Stimulated activated naive B cell treated with anti-CD40 and anti-IgM and Interleukin-4, amounts not matched to agents 10 μg/mL and 1 μg/mL and 100 μg/mL, for 72 hours (primary cell): ENCODE results near the gene TRIP6.
A peak's percentile ranks its signal among the peaks of the same experiment; 100 is the strongest.

Experiments used
- ATAC-seq, 2 donors: fragments of 150-1000 bp; cut with Tn5 transposase; replicated peaks; 2 replicates each; pipeline ENCODE4 v1.10.0; 2021; ENCODE audit warnings: moderate library complexity in 1 of 2
- DNase-seq: peaks from one replicate; pipeline ENCODE4 v3.0.0; 2021
- H3K27ac Mint-ChIP-seq: one replicate; pipeline ENCODE4 v1.8.0; 2022; ENCODE audit warnings: mild to moderate bottlenecking, mixed read lengths
- H3K27me3 Mint-ChIP-seq, 2 donors: one replicate each; pipeline ENCODE4 v1.8.0; 2022; ENCODE audit warnings: mixed read lengths in 2 of 2
- H3K36me3 Mint-ChIP-seq, 2 donors: one replicate each; pipeline ENCODE4 v1.8.0; 2022; ENCODE audit warnings: mixed read lengths in 2 of 2, mild to moderate bottlenecking in 1 of 2
- H3K4me1 Mint-ChIP-seq, 2 donors: one replicate each; pipeline ENCODE4 v1.8.0; 2022; ENCODE audit warnings: mixed read lengths in 2 of 2, mild to moderate bottlenecking in 1 of 2
- H3K4me3 Mint-ChIP-seq, 2 donors: one replicate each; pipeline ENCODE4 v1.8.0; 2022; ENCODE audit warnings: mild to moderate bottlenecking in 2 of 2, mixed read lengths in 2 of 2, moderate library complexity in 1 of 2
- H3K9me3 Mint-ChIP-seq, 2 donors: one replicate each; pipeline ENCODE4 v1.8.0; 2022; ENCODE audit warnings: mixed read lengths in 2 of 2, mild to moderate bottlenecking in 1 of 2

The TRIP6 gene

GRCh38 chr7:100874577-100875355 lies 7.6 kb downstream of the TRIP6 start, which contains the start of gene SRRT:
Gene SRRT, plus strand, starts transcription at chr7:100875103. Its CDS starts 488 bp downstream, at chr7:100875591.
- peak within 1 kb of the TSS; percentile 89 to 98 for H3K4me3 Mint-ChIP-seq
- H3K9me3 Mint-ChIP-seq: no peaks in the 10 kb centered on the region
- H3K27ac Mint-ChIP-seq: peak within 1 kb of the TSS; percentile 99
- DNase-seq: peak; percentile 98
- ATAC-seq: peak; percentile 95
- H3K27me3 Mint-ChIP-seq: no peaks in the 10 kb centered on the region
- H3K36me3 Mint-ChIP-seq: peaks cover 47 to 74% of the 10 kb centered on the region in 2 donors
- H3K4me1 Mint-ChIP-seq: peaks cover 36 to 49% of the 10 kb centered on the region in 2 donors

DNA sequence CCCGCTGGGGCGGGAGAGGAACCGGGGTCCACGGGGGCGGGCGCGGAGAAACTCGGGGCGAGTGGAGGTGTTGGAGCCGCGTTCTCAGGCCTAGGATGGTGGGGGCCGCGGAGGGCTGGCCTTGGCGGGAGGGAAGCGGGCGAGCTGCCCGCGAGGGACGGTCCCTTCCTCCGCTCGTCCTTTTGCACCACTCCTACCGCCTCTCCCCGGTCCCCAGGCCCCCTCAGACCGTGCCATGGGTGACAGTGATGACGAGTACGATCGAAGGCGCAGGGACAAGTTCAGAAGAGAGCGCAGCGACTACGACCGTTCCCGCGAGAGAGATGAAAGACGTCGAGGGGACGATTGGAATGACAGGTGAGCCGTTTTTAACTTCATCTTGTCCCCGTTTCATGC lies 8.2 kb downstream of the TRIP6 start:
- peak overlapping the region; percentile 89 to 98 for H3K4me3 Mint-ChIP-seq
- H3K27me3 Mint-ChIP-seq: no peaks in the 10 kb centered on the region
- peak; percentile 59 to 69 for ATAC-seq
- H3K36me3 Mint-ChIP-seq: peaks cover 47 to 79% of the 10 kb centered on the region in 2 donors
- H3K27ac Mint-ChIP-seq: peak overlapping the region; percentile 99
- H3K9me3 Mint-ChIP-seq: no peaks in the 10 kb centered on the region
- no peak for DNase-seq
- peaks cover 39 to 55% of the 10 kb centered on the region in 2 donors for H3K4me1 Mint-ChIP-seq

DNA sequence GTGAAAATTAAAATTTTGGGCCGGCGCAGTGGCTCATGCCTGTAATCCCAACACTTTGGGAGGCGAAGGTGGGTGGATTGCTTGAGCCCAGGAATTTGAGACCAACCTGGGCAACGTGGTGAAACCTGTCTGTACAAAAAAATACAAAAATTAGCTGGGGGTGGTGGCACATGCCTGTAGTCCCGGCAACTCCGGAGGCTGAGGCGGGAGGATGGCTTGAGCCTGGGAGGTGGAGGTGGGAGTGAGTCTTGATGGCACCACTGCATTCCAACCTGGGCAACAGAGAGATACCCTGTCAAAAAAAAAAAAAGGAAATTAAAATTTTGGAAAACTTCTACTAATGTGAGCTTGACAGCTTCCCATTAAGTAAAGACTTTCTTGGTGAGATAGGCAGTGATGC lies 10.8 kb downstream of the TRIP6 start:
- ATAC-seq (no peak), DNase-seq (no peak)
- peaks cover 54 to 83% of the 10 kb centered on the region in 2 donors for H3K36me3 Mint-ChIP-seq
- H3K27ac Mint-ChIP-seq: peak overlapping the region; percentile 77
- H3K27me3 Mint-ChIP-seq: no peaks in the 10 kb centered on the region
- H3K4me3 Mint-ChIP-seq: no peak overlapping the region
- peaks cover 37 to 62% of the 10 kb centered on the region in 2 donors for H3K4me1 Mint-ChIP-seq
- no peaks in the 10 kb centered on the region for H3K9me3 Mint-ChIP-seq

DNA sequence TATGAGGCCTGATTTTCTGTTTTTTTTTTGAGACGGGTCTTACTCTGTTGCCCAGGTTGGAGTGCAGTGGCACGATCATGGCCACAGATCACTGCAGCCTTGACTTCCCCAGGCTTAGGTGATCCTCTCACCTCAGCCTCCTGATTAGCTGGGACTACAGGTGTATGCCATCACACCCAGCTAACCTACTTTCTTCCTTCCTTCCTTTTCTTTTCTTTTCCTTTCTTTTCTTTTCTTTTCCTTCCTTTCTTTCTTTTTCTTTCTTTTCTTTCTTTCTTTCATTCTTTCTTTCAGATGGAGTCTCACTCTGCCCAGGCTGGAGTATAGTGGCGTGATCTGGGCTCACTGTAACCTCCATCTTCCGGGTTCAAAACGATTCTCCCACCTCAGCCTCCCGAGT lies 11.5 kb downstream of the TRIP6 start:
- peak overlapping the region in 1 of 2 donors; percentile 2 for H3K4me3 Mint-ChIP-seq
- no peaks in the 10 kb centered on the region for H3K9me3 Mint-ChIP-seq
- peaks cover 60 to 83% of the 10 kb centered on the region in 2 donors for H3K36me3 Mint-ChIP-seq
- H3K4me1 Mint-ChIP-seq: peaks cover 41 to 61% of the 10 kb centered on the region in 2 donors
- ATAC-seq (no peak), DNase-seq (no peak)
- no peaks in the 10 kb centered on the region for H3K27me3 Mint-ChIP-seq
- no peak overlapping the region for H3K27ac Mint-ChIP-seq

DNA sequence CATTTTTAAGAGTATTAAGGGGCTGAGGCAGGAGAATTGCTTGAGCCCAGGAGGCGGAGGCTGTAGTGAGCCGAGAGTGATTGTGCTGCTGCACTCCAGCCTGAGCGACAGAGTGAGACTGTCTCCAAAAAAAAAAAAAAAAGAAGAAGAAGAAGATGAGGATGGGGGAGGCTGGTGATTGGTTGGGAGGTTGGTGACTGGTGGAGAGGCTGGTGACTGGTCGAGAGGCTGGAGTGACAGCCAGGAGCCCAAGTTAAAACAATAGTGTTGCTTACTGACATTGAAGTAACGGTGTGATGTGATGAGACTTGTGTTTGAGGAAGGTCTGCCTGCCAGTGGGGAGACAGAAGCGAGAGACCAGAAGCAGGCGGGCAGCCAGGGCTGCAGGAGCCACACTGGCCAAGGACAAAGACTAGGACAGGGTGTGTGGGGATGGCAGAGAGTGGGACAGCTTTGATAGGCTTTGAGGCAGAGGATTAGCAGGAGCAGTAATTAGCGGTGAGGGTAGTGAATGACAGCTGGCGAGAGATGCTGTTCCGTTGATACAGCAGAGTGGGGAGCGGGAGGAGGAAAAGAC lies 12.6 kb downstream of the TRIP6 start:
- Mint-ChIP-seq H3K4me3 (peak overlapping the region; percentile 9 to 27), H3K27me3 (no peaks in the 10 kb centered on the region), H3K4me1 (peaks cover 43 to 61% of the 10 kb centered on the region in 2 donors), H3K27ac (peak overlapping the region; percentile 57), H3K9me3 (no peaks in the 10 kb centered on the region), H3K36me3 (peaks cover 61 to 83% of the 10 kb centered on the region in 2 donors)
- DNase-seq: no peak
- ATAC-seq: no peak

GRCh38 chr7:100880645-100881044 lies 13.5 kb downstream of the TRIP6 start:
- Mint-ChIP-seq H3K4me3 (no peak overlapping the region), H3K9me3 (no peaks in the 10 kb centered on the region), H3K36me3 (peaks cover 62 to 83% of the 10 kb centered on the region in 2 donors), H3K27me3 (no peaks in the 10 kb centered on the region), H3K4me1 (peaks cover 45 to 65% of the 10 kb centered on the region in 2 donors), H3K27ac (no peak overlapping the region)
- no peak for ATAC-seq
- DNase-seq: no peak

- no peaks in the 10 kb centered on the region for H3K9me3 Mint-ChIP-seq
Measured at GRCh38 chr7:100881136-100881535, 13.9 kb downstream of the TRIP6 start.

GRCh38 chr7:100882201-100882600 lies 15.0 kb downstream of the TRIP6 start:
- H3K27me3 Mint-ChIP-seq: no peaks in the 10 kb centered on the region
- H3K9me3 Mint-ChIP-seq: peaks cover 0 to 1% of the 10 kb centered on the region in 2 donors
- DNase-seq (no peak), ATAC-seq (no peak)
- H3K27ac Mint-ChIP-seq: no peak overlapping the region
- peaks cover 71 to 90% of the 10 kb centered on the region in 2 donors for H3K36me3 Mint-ChIP-seq
- peaks cover 54 to 71% of the 10 kb centered on the region in 2 donors for H3K4me1 Mint-ChIP-seq
- no peak overlapping the region for H3K4me3 Mint-ChIP-seq

More at GRCh38 chr7:100881136-100881535, 13.9 kb downstream of the TRIP6 start:
- Mint-ChIP-seq H3K36me3 (peaks cover 65 to 86% of the 10 kb centered on the region in 2 donors), H3K27me3 (no peaks in the 10 kb centered on the region), H3K27ac (peak overlapping the region; percentile 57), H3K4me3 (no peak overlapping the region), H3K4me1 (peaks cover 48 to 68% of the 10 kb centered on the region in 2 donors)
- DNase-seq: no peak
- ATAC-seq: no peak

DNA sequence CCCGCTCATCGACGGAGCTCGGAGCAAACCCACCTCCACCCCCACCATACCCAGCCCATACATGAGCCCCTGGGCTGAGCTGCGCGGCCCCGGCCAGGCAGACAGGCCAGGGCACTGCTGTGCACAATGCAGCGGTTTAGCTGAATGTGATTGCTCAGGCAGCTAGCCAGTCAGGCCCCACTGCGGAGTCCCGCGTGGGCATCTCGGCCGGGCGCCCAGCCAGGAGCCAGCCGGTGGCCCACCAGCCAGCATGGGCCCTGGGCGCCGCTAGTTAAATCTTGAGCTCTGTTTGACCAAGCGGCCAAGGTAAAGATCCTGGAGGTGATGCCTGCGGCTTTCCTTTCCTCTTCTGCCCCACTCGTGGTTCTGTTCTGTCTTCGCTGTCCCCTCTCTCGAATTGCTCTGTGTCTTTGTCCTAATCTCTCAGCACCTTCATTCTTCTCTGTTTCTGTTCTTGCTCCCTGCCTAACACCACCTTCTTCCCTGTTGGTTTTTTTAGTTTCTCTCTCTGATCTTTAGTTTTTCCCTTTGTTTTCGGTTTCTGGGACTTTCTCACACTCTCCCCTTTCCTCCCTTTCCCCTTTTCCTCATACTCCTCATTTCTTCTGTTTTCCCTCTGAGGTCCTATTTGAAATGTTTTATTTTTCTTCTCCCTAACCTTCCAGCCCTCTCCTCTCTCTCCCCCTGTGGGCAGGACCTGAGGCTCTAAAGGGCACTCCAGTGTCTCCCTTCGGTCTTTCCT lies 15.8 kb downstream of the TRIP6 start:
- Mint-ChIP-seq H3K9me3 (peaks cover 0 to 2% of the 10 kb centered on the region in 2 donors), H3K27ac (peak overlapping the region; percentile 86), H3K27me3 (no peaks in the 10 kb centered on the region), H3K4me1 (peaks cover 60 to 75% of the 10 kb centered on the region in 2 donors), H3K4me3 (no peak overlapping the region), H3K36me3 (peaks cover 79 to 94% of the 10 kb centered on the region in 2 donors)
- ATAC-seq (no peak), DNase-seq (no peak)

DNA sequence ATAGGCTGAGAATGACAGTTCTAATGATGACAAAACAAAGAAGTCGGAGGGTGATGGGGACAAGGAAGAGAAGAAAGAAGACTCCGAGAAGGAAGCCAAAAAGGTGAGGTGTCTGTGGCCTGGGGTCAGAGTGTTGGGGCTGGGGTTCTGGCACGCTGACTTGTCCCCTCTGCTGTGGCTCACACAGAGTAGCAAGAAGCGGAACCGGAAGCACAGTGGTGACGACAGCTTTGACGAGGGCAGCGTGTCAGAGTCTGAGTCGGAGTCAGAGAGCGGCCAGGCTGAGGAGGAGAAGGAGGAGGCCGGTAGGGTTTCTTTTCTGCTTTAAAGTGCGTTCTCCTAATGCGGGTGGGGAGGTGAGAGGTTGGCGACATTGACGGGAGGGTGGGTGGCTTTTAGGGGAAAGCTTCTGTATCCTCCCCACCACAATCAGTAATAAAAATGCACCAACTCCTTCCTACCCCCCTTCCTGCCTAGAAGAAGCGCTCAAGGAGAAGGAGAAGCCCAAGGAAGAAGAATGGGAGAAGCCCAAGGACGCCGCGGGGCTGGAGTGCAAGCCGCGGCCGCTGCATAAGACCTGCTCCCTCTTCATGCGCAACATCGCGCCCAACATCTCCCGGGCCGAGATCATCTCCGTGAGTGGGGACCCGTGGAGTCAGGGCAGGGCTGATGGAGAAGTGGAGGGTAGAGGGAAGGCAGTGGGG lies 17.7 kb downstream of the TRIP6 start:
- peaks cover 56 to 67% of the 10 kb centered on the region in 2 donors for H3K4me1 Mint-ChIP-seq
- DNase-seq: no peak
- no peak for ATAC-seq
- peaks cover 77 to 87% of the 10 kb centered on the region in 2 donors for H3K36me3 Mint-ChIP-seq
- H3K27me3 Mint-ChIP-seq: no peaks in the 10 kb centered on the region
- peak overlapping the region; percentile 88 for H3K27ac Mint-ChIP-seq
- peaks cover 0 to 2% of the 10 kb centered on the region in 2 donors for H3K9me3 Mint-ChIP-seq
- no peak overlapping the region for H3K4me3 Mint-ChIP-seq

DNA sequence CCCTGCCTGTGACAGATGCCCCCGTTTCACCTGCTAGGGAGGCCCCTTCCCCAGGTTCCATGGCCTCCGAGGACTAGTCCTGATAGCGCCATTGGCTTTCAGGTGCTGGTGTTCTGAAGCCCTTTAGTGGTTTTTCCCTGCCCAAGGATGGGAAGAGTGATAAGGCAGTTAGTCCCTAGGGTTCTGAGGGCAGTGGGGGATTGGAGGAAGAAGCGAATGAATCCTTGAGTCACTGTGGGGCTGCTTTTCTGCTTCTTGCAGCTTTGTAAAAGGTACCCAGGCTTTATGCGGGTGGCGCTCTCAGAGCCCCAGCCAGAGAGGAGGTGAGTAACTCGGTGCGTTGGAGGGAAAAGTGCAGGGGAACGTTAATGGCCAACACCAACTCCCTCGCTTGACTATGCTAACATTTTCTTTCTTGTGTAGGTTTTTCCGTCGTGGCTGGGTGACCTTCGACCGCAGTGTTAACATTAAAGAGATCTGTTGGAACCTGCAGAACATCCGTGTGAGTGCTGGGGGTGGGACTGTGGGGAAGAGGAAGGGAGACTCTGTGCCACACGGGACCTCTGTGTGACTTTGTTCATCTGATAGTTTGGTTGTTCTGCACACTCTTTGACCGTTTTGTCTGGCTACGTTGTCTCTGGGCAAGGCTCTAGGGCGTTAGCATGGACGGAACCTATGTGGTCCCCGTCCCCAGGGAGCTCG lies 18.4 kb downstream of the TRIP6 start:
- peaks cover under 1 to 2% of the 10 kb centered on the region in 2 donors for H3K27me3 Mint-ChIP-seq
- ATAC-seq (no peak), DNase-seq (no peak)
- peak overlapping the region in 1 of 2 donors; percentile 21 for H3K4me3 Mint-ChIP-seq
- peaks cover 56 to 67% of the 10 kb centered on the region in 2 donors for H3K4me1 Mint-ChIP-seq
- peak overlapping the region; percentile 88 for H3K27ac Mint-ChIP-seq
- H3K9me3 Mint-ChIP-seq: peaks cover 0 to 2% of the 10 kb centered on the region in 2 donors
- H3K36me3 Mint-ChIP-seq: peaks cover 71 to 80% of the 10 kb centered on the region in 2 donors

DNA sequence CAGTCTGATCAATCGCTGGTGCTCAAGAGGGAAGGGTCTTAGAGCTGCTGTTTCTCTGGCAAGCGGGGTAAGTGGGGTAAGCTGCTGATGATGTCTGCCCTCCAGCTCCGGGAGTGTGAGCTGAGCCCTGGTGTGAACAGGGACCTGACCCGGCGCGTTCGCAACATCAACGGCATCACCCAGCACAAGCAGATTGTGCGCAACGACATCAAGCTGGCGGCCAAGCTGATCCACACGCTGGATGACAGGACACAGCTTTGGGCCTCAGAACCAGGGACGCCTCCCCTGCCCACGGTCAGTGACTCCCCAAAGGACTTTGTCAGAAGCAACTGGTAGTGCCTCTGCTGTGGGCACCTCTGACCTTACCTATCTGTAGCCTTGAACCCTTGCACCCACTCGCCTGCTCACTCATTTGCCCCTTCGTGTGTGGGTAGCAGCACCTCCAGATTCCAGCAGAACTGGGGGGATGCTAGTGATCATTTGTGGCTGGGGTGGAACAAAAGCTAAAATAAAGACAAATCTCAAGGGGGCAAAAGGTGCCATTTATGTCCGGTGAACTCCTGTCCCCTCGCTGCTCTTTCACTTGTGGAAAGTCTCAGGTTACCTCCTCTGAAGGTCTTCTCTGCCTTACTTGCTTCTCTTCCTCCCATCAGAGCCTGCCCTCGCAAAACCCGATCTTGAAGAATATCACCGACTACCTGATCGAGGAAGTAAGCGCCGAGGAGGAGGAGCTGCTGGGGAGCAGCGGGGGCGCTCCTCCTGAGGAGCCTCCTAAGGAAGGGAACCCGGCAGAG lies 19.2 kb downstream of the TRIP6 start:
- peaks cover 0 to 2% of the 10 kb centered on the region in 2 donors for H3K9me3 Mint-ChIP-seq
- H3K4me3 Mint-ChIP-seq: peak overlapping the region; percentile 64 to 66
- DNase-seq: no peak
- H3K36me3 Mint-ChIP-seq: peaks cover 66 to 73% of the 10 kb centered on the region in 2 donors
- peaks cover 58 to 73% of the 10 kb centered on the region in 2 donors for H3K4me1 Mint-ChIP-seq
- peak overlapping the region; percentile 88 for H3K27ac Mint-ChIP-seq
- no peak for ATAC-seq
- peaks cover 7 to 9% of the 10 kb centered on the region in 2 donors for H3K27me3 Mint-ChIP-seq
